DND-41 (cell line): ENCODE data around the gene KRT71.

ENCODE experiments used
- EZH2 ChIP-seq: IDR thresholded peaks from 3 replicates; pipeline ENCODE4 v1.6.1; 2012; ENCODE audit warnings: borderline replicate concordance, low read depth, mild to moderate bottlenecking, moderate library complexity, low read length, inconsistent platforms; ENCODE audit not compliant: severe bottlenecking
- TF ChIP-seq, protein P1 (sequence below): IDR thresholded peaks from 2 replicates; pipeline ENCODE4 v1.5.1; 2012; ENCODE audit warnings: borderline replicate concordance, low read length, moderate library complexity, mild to moderate bottlenecking; ENCODE audit not compliant: poor library complexity, severe bottlenecking; ENCODE audit errors: extremely low read depth

DNA sequence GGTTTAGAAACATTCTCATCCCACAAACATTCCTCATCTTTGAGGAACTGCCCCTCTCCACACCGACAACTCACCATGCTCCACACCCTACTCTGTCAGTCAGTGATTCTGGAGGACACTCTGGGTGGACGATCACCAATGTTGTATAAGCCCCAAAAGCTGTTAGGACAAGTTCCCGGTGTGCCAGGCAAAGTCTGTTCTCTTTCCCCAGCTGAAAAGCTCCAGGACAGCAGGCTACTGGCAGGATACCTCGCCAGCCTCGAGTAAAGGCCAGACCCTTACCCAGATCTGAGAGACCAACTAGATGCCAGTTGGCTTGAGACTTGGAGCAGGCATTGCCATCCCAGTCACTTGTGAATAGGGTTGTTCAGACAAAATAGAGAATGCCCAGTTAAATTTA, 44.7 kb downstream of the KRT71 start:
- TF ChIP-seq, protein P1, sequence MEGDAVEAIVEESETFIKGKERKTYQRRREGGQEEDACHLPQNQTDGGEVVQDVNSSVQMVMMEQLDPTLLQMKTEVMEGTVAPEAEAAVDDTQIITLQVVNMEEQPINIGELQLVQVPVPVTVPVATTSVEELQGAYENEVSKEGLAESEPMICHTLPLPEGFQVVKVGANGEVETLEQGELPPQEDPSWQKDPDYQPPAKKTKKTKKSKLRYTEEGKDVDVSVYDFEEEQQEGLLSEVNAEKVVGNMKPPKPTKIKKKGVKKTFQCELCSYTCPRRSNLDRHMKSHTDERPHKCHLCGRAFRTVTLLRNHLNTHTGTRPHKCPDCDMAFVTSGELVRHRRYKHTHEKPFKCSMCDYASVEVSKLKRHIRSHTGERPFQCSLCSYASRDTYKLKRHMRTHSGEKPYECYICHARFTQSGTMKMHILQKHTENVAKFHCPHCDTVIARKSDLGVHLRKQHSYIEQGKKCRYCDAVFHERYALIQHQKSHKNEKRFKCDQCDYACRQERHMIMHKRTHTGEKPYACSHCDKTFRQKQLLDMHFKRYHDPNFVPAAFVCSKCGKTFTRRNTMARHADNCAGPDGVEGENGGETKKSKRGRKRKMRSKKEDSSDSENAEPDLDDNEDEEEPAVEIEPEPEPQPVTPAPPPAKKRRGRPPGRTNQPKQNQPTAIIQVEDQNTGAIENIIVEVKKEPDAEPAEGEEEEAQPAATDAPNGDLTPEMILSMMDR = no peak
- no peak for TF ChIP-seq EZH2
